ENCODE results near the gene TIMM10B.

DNA sequence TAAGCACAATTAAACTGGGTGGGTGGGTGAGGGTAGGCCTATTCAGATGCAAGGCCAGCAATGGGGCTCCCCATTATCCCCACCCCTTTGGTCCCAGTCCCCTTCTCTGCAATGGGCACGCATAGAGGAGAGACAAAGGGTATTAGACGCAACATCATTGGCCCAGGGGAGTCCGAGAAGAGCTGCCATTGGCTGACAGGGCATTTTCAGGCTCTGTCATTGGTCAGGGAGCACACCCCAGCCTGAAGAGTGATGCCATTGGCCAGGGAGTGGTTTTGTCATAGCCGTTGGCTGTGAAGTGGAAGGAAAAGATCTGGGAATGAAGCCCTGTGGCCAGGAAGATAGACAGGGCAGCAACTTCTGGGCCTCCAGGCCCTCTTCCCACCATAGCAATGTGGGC, 4.7 kb upstream of the TIMM10B start:
- TF ChIP-seq POLR2A (IDR thresholded peaks at IDR 0.05; ENCODE audit: low read depth, low read length) (no peak), POLR2AphosphoS5 (IDR thresholded peaks at IDR 0.05; ENCODE audit: low read depth, low read length) (no peak), TAF1 (IDR thresholded peaks at IDR 0.05; ENCODE audit: borderline replicate concordance, low read depth, low read length) (no peak)

All from GM12892 (cell line).